Kidney capillary endothelial cell (primary cell): Measurements from ENCODE around the gene USP11.

Experiments used
- DNase-seq: peaks from one replicate; pipeline ENCODE4 v3.0.0-alpha.2; 2018; ENCODE audit warnings: low spot score

The USP11 gene

GRCh38 chrX:47204970-47205369, 27.8 kb upstream of the USP11 start:
- no peak for DNase-seq

- no peak for DNase-seq
Measured at GRCh38 chrX:47206316-47206715, 26.5 kb upstream of the USP11 start.

- DNase-seq: no peak
Measured at GRCh38 chrX:47208108-47208507, 24.7 kb upstream of the USP11 start.

GRCh38 chrX:47209508-47210238, 23.1 kb upstream of the USP11 start:
- no peak for DNase-seq

GRCh38 chrX:47210661-47211425, 22.0 kb upstream of the USP11 start:
- no peak for DNase-seq

GRCh38 chrX:47212381-47213293, 20.2 kb upstream of the USP11 start:
- DNase-seq: no peak

- no peak for DNase-seq
Measured at GRCh38 chrX:47214435-47215077, 18.3 kb upstream of the USP11 start.

- no peak for DNase-seq
Measured at GRCh38 chrX:47215291-47215900, 17.4 kb upstream of the USP11 start.

- no peak for DNase-seq
Measured at GRCh38 chrX:47216393-47216925, 16.4 kb upstream of the USP11 start.

GRCh38 chrX:47217121-47217851, 15.5 kb upstream of the USP11 start:
- DNase-seq: peak; percentile 48

GRCh38 chrX:47217852-47218279, 14.9 kb upstream of the USP11 start:
- DNase-seq: peak; percentile 97

GRCh38 chrX:47218280-47218919, 14.4 kb upstream of the USP11 start, which contains the start of gene CDK16:
Gene CDK16, plus strand, starts transcription at chrX:47218681. Its CDS starts 4,877 bp downstream, at chrX:47223558.
- peak; percentile 78 for DNase-seq

- DNase-seq: no peak
Measured at GRCh38 chrX:47218920-47219815, 13.6 kb upstream of the USP11 start.

- DNase-seq: no peak
Measured at GRCh38 chrX:47221756-47222155, 11.1 kb upstream of the USP11 start.

GRCh38 chrX:47222751-47223350, 10.0 kb upstream of the USP11 start:
- no peak for DNase-seq

GRCh38 chrX:47223476-47224250, 9.1 kb upstream of the USP11 start:
- DNase-seq: no peak

- DNase-seq: no peak
Measured at GRCh38 chrX:47224266-47224895, 8.4 kb upstream of the USP11 start.
